Stimulated activated CD4-positive, alpha-beta T cell treated with anti-CD3 and anti-CD28 coated beads, Interleukin-2, amount 100 ng/mL, for 4 hours (primary cell): ENCODE results near the gene LRP2BP.
"Not testable (repeated sequence)": the region's sequence is repeated elsewhere in the genome, so short reads cannot be mapped to it uniquely, and the experiment has no call there.

Experiments
- DNase-seq: peaks from one replicate; pipeline ENCODE4 v3.0.0-alpha.2; 2020; ENCODE audit warnings: low read depth

LRP2BP gene

DNA sequence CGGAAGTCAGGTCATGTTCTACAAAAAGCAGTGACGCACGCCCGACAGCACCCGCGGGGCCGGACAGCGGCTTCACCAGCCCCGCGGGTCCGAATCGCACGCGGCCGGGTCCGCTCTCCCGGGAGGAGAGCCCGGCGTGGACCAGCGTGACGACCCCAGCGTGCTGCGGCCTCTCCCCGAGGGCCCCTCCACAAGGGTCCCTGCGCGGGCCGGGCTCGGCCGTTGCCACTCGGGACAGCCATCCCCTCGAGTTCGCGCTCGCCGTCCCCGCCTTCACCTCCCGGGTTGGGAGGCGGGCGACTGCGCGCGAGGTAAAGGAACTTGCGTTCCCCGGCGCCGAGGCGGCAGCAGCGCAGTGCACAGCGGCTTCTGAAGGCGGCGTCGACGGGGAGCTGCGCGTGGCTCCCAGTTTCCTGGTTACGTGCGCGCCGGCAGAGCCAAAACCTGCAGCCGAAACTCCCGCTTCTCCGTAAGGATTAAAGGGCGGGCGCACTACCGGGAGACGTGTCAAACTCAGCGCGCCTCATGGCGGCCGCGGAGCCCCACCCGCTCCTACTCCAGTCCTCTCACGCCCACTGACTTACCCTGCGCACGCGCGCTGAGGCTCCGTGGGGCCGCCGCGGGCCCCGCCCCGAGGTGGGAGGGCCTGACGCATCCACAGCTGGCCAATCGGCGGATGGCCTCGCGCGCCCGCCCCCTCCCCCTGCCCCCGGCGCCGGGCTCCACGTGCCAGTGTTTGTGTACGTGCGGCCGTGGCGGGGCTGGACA is 416 bp upstream of the LRP2BP start:
- DNase-seq: peak; percentile 94

DNA sequence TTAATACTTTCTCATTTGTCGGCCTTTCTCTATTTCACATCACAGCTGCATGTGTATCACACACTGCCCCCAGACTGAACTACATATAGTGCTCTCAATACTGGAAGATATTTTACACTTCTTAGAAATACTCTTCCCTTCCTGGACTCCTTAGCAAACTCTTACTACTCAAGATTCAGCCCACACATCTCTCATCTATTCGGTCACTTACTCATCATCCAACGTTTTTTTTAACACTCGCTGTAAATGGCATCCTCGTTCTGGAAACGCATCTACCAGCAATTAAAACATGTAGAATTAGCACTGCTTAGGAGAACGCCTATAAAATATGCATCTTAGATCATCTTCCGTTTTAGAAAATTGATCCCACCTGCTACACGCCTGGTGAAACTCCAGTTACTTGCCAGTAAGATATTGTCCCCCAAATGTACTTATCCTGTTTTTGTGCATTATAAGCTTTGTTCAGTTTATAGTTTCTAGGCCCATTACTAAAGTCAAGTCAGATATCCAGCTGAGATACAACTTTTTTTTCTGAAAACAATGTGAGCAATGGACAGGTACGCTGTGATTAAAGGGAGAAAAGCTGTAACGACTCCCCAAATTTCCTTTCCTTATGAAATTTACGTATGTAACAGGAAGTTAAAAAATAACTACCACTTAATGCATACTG is 1.0 kb downstream of the LRP2BP start:
- no peak for DNase-seq

DNA sequence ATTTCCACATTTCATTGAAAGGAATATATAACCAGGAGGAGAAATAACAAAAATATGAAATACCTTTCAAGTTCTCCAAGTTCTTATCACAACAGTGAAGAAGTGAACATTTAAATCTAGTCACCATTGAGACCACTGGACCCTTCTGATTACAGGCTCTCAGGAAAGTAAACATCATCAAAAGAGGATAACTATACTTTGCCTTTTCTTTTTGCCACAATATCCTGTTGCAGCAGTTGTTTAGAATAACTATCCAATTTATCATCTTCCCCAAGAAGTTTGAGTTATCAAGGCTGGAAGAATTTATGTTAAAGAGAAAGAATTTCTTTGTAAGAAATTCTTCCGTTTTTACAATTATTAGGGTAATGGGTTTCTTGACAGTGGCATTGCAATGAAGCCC is 3.6 kb downstream of the LRP2BP start:
- DNase-seq: no peak

DNA sequence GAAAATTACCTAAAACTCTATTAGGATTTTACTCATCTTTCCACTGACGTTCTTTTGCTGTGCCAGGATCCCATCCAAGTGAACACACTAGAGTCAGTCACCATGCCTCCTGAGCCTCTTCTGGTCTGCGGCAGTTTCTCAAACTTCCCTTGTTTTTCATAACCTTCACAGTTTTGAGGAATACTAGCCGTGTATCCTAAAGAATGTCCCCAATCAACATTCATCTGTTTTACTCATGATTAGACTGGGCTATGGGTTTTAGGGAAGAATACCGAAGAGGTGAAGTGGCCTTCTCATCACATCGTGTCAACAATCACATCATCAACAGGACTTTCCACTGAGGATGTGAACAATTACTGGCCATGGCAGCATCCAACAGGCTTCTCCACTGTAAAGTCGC is 4.8 kb downstream of the LRP2BP start:
- DNase-seq: no peak

DNA sequence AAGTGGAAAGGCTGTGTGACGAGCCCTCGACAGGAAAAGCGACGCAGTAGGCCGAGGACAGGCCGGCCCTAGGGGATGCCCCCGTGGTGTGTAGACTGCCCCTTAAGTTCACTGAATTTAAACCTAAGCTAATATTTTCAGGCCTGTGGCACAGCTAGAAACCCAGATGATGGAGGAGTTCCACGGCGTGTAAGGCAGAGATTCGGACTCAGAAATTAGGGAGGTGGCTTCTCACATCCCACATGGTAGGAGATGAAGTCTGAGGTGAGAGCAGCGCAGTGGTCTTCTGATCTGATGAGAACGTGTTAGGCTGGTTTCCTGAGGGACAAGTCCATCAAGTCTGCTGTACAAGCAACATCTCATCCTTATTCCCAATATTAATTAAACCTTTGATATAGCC is 7.8 kb downstream of the LRP2BP start:
- DNase-seq: no peak

DNA sequence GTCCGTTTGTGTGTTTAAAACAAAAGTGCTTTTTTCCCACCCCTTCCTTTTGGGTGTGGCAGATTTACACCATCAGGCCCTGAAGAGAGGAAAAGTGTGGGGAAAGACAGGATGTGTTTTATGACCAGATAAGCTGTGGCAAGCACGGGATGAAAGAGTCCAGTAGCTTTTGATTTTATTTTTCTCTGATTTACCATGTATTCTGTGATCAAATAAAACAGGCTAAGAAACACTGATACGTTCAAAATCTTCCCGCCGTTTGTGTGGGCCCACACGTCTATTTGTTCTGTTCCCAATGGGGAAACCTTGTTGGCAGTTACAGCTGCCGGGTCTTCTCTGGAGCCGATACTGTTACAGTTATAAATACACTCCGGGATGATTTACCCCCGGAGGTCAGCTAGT is 10.8 kb downstream of the LRP2BP start:
- no peak for DNase-seq

DNA sequence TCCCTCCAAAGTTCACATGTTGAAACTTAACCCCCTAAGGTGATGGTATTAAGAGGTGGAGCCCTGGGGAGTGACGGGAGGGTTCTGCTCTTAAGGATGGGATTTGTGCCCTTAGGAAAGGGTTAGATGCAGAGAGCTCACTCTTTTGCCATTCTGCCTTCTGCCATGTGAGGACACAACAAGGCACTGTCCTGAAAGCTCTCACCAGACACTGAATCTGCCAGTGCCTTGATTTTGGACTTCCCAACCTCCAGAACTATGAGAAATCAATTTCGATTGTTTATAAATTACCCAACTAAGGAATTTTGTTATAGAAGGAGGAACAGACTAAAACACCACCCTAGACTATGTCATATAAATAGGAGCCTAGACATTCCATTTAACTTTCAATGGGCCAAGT is 11.7 kb downstream of the LRP2BP start:
- DNase-seq: no peak

DNA sequence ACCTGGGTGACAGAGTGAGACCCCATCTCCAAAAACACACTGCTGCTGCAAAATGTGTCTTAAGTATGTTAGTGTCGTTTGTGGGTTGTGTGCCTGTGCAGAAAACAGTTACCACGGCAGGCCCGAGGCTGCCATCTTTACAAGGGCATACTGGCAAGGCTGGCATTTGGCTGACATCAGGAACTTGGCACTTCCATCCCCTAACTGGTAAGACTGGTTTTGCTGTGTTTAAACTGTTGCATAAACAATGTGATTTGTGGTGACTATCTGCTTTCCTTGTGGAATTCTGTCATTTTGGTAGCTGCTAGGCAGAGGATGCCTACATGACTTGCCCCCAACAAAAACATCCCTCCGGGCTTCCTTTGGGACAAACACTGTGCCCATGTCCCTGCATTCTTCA is 12.3 kb downstream of the LRP2BP start:
- DNase-seq: no peak

DNA sequence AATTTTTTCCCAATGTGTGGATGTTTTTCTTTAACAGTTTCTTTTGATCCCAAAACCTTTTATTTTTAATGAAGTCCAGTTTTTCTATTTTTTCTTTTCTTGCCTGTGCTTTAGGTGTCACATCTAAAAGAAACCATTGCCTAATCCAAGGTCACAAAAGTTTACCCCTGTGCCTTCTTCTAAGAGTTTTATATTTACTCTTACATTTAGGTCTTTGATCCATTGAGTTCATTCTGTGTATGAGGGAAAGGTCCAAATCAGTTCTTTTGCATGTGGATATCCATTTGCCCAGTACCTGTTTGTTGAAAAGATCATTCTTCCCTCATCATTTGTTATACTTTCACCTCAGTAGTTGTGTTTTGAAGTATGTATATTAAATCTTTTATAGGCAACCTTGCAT is 13.0 kb downstream of the LRP2BP start:
- no peak for DNase-seq

DNA sequence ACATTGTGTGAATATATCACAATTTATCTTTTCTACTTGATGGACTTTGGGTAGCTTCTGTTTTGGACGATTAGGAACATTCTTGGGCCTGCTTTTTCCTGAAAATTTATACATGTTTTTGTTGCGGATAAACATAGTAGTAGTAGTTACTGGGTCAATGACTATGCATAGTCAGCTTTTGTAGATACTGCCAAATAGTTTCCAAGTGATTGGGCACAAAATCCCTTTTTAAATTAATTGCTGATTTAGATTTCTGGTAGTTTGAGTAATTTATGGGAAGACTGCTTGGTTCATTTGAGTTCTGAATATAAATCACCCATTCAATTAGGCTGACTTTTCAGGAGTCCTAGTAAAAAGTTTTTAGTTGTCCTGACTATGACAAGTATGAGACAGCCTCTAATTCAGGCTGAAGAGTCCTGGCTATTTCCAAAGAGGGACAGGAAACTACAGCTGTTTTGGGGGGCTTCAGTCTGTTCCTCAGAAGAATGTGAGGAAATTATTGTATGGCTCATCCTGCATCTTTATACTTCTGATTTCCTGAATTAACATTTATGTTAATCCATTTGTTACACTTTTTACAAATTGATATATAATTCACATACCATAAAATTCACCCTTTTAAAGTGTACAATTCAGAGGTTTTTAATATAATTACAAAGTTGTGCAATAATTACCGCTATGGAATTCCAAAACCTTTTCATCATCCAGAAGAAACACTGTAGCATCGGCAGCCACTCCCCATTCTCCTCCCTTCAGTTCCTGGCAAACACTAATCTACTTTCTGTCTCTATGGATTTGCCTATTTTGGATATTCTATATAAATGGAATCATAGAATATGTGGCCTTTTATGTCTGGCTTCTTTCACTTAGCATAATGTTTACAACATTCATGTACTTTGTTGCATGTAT is 14.2 kb downstream of the LRP2BP start:
- no peak for DNase-seq

DNA sequence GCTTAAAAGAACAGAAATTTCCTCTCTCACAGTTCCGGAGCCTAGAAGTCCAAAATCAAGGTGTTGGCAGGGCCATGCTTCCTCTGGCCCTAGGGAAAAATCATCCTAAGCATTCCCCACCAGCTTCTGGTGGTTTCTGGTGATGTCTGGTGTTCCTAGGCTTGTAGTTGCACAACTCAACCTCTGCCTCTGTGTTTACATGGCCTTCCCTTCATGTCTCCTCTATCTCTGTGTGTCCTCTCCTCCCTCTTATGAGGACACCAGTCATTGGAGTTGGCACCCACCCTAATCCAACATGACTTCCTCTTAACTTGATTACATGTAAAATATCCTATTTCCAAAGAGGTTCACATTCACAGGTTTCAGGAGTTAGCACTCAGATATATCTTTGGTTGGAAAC is 15.4 kb downstream of the LRP2BP start:
- DNase-seq: no peak

DNA sequence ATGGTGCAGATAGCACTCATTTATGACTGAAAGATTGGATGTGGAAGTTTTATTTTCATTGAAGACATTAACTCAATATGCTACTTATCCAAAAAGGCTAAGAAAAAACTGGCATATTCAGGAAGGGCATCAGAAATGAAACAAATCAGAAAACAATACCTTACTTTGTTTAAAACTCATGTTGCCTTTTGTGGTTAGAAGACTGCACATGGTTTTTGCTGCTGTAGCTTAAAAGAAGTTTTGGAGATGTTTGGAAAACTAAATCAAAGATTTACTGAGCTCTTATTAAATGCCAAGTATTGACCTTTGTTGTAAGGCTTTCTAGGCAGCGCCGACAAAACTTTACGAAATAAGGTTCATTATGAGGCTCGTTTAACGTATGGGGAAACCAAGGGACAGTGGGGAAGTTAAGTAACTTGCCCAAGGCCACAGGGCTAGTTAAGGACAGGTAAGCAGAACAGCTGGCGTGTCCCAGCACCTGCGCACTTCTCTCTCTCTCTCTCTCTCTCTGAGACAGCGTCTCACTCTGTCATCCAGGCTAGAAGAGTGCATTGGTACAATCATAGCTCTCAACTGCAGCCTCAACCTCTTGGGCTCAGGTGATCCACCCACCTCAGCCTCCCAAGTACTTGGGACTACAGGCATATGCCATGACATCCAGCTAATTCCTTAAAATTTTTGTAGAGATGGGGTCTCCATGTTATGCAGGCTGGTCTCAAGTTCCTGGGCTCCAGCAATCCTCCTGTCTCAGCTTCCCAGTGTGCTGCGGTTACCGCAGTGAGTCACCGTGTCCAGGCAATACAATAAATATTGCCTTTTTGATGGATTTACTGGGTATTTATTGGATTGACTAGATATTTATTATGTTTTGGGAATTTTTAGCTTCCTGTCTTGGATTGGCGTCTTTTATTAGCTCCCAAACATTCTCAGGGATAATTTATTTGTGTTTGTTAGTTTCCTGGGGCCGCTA is 16.1 kb downstream of the LRP2BP start:
- no peak for DNase-seq

DNA sequence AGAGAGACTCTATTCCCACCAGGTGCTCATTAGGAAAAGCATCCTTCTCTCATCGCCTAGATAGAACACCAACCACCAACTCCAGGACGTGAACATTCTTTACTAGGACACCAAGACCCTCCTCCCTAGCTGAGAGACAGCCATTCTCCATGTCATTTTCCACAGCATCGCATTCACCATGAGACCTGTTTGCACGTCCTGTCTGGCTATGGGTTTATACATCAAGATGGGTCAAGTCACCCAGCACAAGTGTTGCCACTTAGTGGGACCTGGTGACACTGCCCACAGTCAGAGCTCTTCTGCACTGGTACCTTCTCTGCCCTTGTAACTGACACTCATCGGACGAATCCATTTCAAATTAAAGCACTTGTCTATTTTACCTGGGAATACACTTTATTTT is 17.5 kb downstream of the LRP2BP start:
- no peak for DNase-seq

DNA sequence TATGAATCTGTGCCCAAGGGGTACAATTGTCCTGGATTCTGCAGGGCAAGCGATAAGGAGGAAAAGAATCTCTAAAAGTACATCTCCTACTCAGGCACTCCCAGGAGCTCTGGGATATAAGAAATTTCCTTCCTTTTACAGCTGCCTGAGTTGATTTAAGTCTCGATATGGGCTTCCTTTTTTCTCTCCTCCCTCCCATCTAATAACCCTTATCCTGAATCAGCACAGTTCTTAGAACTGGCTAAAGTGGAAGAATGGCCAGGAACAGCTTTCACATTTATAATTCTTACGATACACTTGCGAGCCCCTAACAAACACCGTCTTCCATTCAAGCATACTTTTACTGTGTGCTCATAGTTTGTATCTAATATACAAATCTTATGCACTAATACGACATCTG is 21.2 kb downstream of the LRP2BP start:
- DNase-seq: no peak

DNA sequence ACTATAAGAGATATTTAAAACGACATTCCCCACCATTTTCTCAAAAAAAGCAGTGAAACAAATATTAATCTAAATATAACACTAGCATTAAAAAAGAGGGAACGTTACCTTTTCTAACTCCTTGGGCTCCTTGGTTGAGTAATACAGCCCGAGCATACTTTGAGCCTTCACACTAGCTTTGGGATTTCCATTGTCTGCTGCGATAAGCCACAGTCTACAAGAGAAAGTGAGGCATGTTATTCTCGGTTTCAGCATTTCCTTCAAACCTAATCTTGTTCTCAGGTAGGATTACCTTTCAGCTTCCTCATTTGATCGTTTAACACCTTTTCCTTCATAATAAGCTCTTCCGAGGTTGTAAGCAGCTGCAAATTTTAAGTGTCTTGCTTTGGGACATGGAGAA is 21.7 kb downstream of the LRP2BP start:
- DNase-seq: no peak

DNA sequence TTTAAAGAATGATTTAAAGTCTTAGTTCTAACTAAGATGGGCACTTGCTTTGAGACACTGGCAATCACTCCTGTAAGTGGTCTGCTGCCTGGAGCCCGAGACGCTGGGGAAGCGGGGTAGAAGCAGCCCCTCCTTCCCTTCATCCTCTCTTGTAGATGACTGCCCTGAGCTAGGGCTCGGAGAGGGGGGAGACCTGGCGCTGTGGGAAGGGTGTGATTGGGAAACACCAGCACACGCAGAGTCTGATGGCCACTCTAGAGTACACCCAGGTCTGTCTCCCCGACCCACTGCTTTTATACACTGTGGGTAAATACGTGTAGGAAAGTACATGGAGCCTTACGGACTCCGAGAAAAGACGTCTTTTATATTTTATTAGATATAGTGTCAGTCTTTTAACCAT is 24.0 kb downstream of the LRP2BP start:
- DNase-seq: no peak

DNA sequence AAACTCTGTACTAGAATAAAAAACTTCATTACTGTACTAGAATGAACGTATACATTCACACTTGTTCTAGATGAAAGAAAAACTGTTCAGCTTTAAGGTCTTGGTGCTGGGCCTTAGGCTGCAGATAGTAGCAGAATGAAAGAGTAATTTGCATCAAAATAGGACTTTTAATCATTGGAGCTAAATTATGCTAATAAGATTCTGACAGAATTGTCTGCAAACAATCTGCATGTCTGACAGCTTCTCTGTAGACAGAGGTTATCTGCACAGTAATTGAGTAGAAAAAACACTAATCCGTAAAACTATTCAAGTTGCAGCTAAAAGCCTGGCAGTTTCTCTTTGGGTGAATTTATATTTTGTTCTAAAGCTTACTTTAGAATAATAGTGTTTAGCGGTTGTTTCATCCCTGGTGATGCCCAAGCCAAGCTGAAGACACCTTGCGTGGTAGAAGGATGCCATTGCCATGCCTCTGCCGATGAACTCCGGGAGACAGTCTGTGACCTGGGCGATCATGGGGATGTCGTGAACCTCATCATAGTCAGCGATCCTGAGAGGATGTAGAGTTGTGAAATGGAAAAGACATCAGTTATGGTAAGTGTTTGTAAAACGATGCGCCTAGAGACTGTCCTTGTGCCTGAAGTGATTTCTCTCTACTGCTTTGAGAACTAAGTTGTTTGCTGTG is 25.3 kb downstream of the LRP2BP start:
- DNase-seq: no peak

DNA sequence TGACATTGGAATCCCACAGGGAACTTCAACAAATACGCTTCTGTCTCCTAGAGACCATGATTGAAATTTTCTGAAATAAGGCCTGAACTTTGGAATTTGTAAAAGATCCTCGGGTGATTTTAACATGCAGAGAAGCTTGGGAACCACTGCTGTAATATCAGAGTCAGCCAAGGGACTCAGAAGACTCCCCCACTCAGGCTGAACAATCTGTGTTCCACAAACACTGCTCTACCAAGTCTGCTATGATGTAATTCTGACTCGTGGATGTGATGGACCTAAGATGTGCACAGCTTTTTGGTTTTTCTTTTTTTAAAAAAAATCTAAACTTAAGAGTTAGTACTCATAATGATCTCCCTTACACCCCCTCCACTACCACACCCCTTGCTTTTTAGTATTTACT is 26.0 kb downstream of the LRP2BP start:
- DNase-seq: no peak

DNA sequence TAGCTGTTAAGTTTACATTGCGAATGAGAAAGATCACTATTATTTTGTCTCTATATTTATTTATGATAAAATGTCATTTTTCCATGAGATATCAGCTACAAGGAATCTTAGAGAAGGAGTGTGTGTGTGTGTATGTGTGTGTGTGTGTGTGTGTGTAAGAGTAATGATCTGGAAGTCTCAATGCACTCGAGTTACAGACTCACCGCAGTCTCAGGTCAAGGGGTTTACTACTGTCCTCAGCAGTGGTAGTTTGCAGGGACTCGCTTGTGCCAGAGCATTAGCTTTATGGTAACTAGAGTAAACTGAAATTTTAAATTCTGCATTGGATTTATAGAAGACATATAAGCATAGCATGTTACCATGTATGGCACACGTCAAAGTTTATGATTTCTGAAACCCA is 30.8 kb downstream of the LRP2BP start:
- DNase-seq: no peak

DNA sequence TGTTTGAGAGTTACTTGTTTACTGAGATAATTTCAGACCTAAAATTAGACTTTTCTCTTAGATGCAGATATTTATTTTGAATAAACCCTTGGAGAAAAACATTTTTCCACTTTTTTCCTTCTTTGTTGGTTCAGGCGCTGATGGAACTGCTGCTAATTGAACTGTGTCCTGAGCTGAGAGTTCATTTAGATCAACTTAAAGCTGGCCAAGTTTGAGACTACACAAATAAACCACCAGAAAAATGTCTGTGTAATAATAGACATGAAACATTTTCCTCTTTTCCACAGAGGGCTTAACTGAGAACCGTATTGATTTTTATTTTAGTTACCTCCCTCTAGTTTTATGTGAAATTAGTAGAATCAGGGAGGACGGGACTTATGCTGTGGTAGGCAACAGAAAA is 32.5 kb downstream of the LRP2BP start:
- DNase-seq: no peak

DNA sequence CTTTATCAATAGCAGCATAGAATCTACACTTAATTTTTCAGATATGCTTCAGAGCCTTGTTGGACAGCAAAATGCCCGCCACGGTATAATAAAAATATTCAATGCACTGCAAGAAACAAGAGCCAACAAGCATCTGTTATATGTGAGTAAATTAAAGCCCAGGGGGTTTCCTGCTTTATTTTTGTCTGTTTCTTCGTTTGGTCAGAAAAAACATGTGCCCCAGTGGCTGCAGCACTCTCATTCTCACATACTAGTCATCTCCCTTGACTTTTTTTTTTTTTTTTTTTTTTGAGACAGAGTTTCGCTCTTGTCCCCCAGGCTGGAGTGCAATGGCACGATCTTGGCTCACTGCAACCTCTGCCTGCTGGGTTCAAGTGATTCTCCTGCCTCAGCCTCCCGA is 33.2 kb downstream of the LRP2BP start:
- DNase-seq: not testable (repeated sequence)
